GM12878 (cell line): Measurements from ENCODE around the gene CDH4. TPM values are rescaled to one million over a fixed set of nuclear protein-coding genes. Genes with fewer than 3 reads are reported as not detected.

Source experiments
- CTCF ChIP-seq, 3 experiments: IDR thresholded peaks in 2 of 3; conservative IDR thresholded peaks in 1 of 3; 2 replicates each; pipeline ENCODE4 v1.5.1; 2011; ENCODE audit warnings: low read depth in 3 of 3, low read length in 3 of 3, mild to moderate bottlenecking in 3 of 3, control low read depth in 2 of 3, moderate library complexity in 2 of 3, inconsistent platforms in 1 of 3, mixed read lengths in 1 of 3; ENCODE audit not compliant: control insufficient read depth in 2 of 3, insufficient read depth in 1 of 3; ENCODE audit errors: extremely low read depth in 1 of 3
- CUX1 ChIP-seq: IDR thresholded peaks from 2 replicates; pipeline ENCODE4 v1.6.1; 2012; ENCODE audit warnings: improper control_type of control experiment, low read depth, low read length; ENCODE audit not compliant: insufficient replicate concordance
- FOS ChIP-seq: IDR thresholded peaks from 3 replicates; pipeline ENCODE4 v1.6.1; 2011; ENCODE audit warnings: borderline replicate concordance; ENCODE audit not compliant: insufficient read length; ENCODE audit errors: extremely low read depth
- MLLT1 ChIP-seq: fragments of 450-650 bp; IDR thresholded peaks from 2 replicates; pipeline ENCODE4 v1.6.1; 2016; ENCODE audit warnings: mild to moderate bottlenecking
- POLR2AphosphoS5 ChIP-seq: IDR thresholded peaks from 2 replicates; pipeline ENCODE4 v1.6.1; 2011; ENCODE audit warnings: mild to moderate bottlenecking, low read length, inconsistent platforms
- TARDBP ChIP-seq: IDR thresholded peaks from 2 replicates; pipeline ENCODE4 v1.6.1; 2016; ENCODE audit warnings: borderline replicate concordance
- ZNF207 ChIP-seq: fragments of 450-650 bp; IDR thresholded peaks from 2 replicates; pipeline ENCODE4 v1.6.1; 2014; ENCODE audit warnings: antibody characterized with exemption, mild to moderate bottlenecking, borderline replicate concordance
- polyA plus RNA-seq, 11 experiments: library from polyadenylated mRNA; depleted of rRNA in 4 of 11; unstranded in 6 of 11; stranded (reverse) in 5 of 11; fragments of >200 nt; fragmentation: Nextera tagmentation in 4 of 11; fragmentation: Illumina TruSeq in 1 of 11; extraction: Ambion mirVana in 4 of 11; extraction: Trizol in 1 of 11; gene quantifications; 1 replicate in 1 of 11; 2 replicates in 10 of 11; pipeline versions ENCODE4 v1.2.1 to v1.2.3, GENCODE V29; 2011 to 2016; ENCODE audit warnings: inconsistent platforms in 2 of 11, missing spikeins in 2 of 11, low read depth in 1 of 11
- total RNA-seq, 4 experiments: library from RNA; depleted of rRNA in 3 of 4; stranded (reverse); fragments of >200 nt in 3 of 4; fragmentation: Illumina TruSeq in 1 of 4; extraction: Trizol in 1 of 4; gene quantifications; 2 replicates each; pipeline versions ENCODE4 v1.2.1 to v1.2.3, GENCODE V29; 2013 to 2021
- TF ChIP-seq, protein P1 (sequence below): fragments of 450-650 bp; IDR thresholded peaks from 2 replicates; pipeline ENCODE4 v1.6.1; 2017; ENCODE audit warnings: mild to moderate bottlenecking, moderate library complexity
- TF ChIP-seq, protein P2 (sequence below): fragments of 450-650 bp; IDR thresholded peaks from 2 replicates; pipeline ENCODE4 v1.6.1; 2017; ENCODE audit warnings: borderline replicate concordance
- TF ChIP-seq, protein P3 (sequence below): IDR thresholded peaks from 2 replicates; pipeline ENCODE4 v1.6.1; 2012; ENCODE audit warnings: low read depth, low read length, improper control_type of control experiment

Gene CDH4
- total and polyA plus RNA-seq, 10 of the 15 experiments (the other 5 are each of a cell fraction or from before 2014, with no cell fraction given): not detected

GRCh38 chr20:61483336-61484067, 231.4 kb downstream of the CDH4 start (continued):
- TF ChIP-seq CUX1 (no peak), FOS (no peak), ZNF207 (no peak), CTCF (IDR thresholded peaks at IDR 0.05 in 2 of 3, conservative IDR thresholded peaks at IDR 0.05 in 1 of 3; ENCODE audit: control insufficient read depth in 2 of 3, extremely low read depth in 1 of 3, insufficient read depth in 1 of 3, low read depth in 3 of 3, low read length in 3 of 3) (no peak), MLLT1 (no peak), TARDBP (no peak), POLR2AphosphoS5 (no peak)
- TF ChIP-seq, protein P1, sequence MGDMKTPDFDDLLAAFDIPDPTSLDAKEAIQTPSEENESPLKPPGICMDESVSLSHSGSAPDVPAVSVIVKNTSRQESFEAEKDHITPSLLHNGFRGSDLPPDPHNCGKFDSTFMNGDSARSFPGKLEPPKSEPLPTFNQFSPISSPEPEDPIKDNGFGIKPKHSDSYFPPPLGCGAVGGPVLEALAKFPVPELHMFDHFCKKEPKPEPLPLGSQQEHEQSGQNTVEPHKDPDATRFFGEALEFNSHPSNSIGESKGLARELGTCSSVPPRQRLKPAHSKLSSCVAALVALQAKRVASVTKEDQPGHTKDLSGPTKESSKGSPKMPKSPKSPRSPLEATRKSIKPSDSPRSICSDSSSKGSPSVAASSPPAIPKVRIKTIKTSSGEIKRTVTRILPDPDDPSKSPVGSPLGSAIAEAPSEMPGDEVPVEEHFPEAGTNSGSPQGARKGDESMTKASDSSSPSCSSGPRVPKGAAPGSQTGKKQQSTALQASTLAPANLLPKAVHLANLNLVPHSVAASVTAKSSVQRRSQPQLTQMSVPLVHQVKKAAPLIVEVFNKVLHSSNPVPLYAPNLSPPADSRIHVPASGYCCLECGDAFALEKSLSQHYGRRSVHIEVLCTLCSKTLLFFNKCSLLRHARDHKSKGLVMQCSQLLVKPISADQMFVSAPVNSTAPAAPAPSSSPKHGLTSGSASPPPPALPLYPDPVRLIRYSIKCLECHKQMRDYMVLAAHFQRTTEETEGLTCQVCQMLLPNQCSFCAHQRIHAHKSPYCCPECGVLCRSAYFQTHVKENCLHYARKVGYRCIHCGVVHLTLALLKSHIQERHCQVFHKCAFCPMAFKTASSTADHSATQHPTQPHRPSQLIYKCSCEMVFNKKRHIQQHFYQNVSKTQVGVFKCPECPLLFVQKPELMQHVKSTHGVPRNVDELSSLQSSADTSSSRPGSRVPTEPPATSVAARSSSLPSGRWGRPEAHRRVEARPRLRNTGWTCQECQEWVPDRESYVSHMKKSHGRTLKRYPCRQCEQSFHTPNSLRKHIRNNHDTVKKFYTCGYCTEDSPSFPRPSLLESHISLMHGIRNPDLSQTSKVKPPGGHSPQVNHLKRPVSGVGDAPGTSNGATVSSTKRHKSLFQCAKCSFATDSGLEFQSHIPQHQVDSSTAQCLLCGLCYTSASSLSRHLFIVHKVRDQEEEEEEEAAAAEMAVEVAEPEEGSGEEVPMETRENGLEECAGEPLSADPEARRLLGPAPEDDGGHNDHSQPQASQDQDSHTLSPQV: no peak
- TF ChIP-seq, protein P2, sequence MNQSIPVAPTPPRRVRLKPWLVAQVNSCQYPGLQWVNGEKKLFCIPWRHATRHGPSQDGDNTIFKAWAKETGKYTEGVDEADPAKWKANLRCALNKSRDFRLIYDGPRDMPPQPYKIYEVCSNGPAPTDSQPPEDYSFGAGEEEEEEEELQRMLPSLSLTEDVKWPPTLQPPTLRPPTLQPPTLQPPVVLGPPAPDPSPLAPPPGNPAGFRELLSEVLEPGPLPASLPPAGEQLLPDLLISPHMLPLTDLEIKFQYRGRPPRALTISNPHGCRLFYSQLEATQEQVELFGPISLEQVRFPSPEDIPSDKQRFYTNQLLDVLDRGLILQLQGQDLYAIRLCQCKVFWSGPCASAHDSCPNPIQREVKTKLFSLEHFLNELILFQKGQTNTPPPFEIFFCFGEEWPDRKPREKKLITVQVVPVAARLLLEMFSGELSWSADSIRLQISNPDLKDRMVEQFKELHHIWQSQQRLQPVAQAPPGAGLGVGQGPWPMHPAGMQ: no peak
- TF ChIP-seq, protein P3, sequence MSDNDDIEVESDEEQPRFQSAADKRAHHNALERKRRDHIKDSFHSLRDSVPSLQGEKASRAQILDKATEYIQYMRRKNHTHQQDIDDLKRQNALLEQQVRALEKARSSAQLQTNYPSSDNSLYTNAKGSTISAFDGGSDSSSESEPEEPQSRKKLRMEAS: no peak
- TF ChIP-seq, all 136 proteins: peak for 0
